PC-9 (cell line): ENCODE measurements around the gene RNU1-2.
"Not testable (repeated sequence)": the region's sequence is repeated elsewhere in the genome, so short reads cannot be mapped to it uniquely, and the experiment has no call there.

ENCODE experiments used
- CTCF ChIP-seq: fragments of 200-600 bp; sonication (generic); conservative IDR thresholded peaks from 2 replicates; pipeline ENCODE4 v1.6.1; 2017; ENCODE audit warnings: mixed run types, antibody characterized with exemption, mild to moderate bottlenecking, moderate library complexity
- EZH2 ChIP-seq: fragments of 200-600 bp; sonication (generic); IDR thresholded peaks from 2 replicates; pipeline ENCODE4 v1.8.0; 2017; ENCODE audit warnings: antibody characterized with exemption, low read depth

- TF ChIP-seq CTCF, EZH2: not testable (repeated sequence)
These were observed 23.4 kb upstream of the RNU1-2 start for GRCh38 chr1:16872152-16873075.
